GM18498 (cell line): ENCODE measurements around the gene PPP6R2.

Source experiments
- ATAC-seq: cut with Tn5 transposase; IDR thresholded peaks from one replicate; pipeline ENCODE4 v1.9.1; 2021; ENCODE audit warnings: mild to moderate bottlenecking, moderate library complexity; ENCODE audit not compliant: unreplicated experiment

The PPP6R2 gene

DNA sequence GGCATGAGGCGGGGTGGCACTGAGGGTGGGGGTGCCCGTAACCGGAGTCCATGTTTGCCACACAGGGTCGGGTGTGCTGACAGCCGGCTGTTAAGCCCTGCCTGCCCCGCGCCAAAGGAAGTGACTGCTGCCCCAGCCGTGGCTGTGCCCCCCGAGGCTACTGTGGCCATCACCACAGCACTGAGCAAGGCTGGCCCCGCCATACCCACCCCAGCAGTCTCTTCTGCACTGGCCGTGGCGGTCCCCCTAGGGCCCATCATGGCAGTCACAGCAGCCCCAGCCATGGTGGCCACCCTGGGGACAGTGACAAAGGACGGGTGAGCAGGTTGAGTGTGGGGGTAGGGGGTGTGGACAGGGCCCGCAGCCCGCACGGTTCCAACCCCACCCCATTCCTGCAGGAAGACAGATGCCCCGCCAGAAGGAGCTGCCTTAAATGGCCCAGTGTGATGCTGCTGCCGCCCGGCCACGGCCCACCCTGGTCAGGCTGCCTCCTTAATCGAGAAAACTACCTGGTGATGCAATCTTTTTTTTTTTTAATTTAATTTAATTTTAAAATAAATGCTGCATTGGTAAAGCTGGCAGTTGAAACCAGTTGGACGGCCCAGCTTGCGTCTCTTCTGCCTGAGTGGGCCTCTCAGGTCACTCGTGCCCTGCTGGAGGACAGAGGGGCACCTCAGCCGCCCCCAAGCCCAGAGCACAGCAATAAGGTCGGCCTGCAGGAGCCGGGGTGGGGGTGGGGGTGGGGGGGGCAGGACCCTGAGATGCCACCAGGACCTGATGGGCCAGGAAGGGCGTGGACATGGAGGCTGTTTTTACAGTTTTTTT is 100.9 kb downstream of the PPP6R2 start:
- no peak for ATAC-seq

DNA sequence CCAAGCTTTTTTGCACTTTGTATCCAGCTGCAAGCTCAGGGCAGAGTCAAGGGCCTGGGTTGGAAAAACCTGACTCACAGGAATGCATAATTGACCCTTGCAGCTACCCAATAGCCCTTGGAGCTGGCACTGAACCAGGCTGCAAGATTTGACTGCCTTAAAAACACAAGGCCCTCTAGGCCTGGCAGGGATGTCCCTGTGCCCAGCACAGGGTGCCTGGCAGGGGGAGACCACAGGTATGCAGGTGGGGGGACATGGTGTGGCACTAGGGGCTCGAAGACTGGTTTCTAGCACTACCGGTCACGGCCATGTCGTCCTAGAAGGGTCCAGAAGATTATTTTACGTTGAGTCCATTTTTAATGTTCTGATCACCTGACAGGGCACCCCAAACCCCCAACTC is 101.5 kb downstream of the PPP6R2 start:
- ATAC-seq: no peak

DNA sequence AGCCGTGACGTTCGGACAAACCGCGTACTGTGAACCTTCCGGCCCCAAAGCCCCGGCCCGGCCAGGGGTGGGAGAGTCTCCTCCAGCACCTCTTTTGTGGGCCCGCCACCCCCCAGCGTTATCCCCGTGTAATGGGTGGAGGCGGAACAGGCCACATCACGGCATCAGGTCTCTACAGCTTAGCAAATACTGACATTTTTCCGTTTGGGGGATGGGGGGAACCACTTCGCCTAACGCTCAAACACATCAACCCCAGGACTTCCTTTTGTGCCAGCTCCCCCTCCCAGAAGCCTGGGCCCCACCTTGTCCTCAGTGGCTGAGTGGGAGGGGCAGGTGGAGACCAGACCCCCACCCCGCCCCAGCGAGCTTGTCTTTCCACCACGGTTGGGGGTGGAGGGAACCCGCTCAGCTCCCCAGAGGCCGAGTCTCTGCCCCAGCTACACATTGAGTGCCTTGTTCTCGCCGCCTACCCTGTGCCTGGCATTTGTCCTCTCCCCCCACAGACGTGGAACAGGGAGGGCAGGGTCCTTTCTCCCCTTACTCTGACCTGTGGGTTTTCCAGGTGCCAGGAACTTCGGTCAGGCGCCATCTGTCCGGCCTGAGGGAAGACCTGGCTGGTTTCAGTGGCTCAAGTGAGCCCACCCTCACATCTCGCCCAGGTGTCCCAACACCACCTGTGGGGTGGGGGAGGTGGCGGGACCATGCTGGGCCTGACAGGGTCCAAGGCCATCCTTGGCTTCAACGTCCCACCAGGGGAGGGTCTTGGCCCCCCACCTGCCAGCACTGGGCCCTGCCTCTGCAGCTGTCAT is 102.1 kb downstream of the PPP6R2 start:
- ATAC-seq: no peak

DNA sequence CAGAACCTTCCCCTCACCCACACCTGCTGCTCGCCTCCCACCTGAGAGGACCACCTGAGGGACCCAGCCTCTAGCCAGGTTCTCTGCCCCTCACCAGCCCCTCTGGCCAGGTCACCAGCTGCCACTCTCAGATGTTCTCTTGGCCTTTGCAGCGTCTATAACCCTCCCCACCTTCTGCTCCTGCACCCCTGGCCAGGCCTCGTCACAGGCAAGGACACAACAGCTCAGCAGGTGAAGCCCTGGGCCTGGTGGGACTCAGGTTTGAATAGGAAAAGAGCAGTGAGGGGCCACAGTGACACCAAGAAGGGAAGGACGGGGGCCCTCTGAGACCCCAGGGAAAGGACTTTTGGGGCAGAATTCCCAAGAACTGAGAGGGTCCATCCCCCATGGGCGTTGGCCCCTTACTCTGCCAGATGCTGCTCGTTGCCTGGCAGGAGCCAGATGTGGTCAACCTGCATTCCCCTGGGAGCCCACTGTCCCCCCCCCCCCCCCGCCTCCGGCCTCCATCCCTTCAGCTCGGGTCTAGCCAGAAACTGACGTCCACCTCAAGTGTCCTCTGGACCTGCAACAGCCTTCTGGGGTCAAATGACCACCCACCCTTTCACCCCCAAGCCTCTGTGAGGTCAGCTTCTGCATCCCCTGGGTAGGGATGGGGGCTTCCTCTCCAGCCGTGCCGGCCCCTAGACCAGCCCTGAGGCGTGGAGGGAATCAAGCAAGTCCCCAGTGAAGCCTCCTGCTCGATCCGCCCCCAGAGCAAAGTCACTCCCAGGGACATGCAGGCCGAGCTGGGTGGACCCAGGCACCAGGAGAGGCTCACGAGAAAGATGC is 103.0 kb downstream of the PPP6R2 start:
- no peak for ATAC-seq

DNA sequence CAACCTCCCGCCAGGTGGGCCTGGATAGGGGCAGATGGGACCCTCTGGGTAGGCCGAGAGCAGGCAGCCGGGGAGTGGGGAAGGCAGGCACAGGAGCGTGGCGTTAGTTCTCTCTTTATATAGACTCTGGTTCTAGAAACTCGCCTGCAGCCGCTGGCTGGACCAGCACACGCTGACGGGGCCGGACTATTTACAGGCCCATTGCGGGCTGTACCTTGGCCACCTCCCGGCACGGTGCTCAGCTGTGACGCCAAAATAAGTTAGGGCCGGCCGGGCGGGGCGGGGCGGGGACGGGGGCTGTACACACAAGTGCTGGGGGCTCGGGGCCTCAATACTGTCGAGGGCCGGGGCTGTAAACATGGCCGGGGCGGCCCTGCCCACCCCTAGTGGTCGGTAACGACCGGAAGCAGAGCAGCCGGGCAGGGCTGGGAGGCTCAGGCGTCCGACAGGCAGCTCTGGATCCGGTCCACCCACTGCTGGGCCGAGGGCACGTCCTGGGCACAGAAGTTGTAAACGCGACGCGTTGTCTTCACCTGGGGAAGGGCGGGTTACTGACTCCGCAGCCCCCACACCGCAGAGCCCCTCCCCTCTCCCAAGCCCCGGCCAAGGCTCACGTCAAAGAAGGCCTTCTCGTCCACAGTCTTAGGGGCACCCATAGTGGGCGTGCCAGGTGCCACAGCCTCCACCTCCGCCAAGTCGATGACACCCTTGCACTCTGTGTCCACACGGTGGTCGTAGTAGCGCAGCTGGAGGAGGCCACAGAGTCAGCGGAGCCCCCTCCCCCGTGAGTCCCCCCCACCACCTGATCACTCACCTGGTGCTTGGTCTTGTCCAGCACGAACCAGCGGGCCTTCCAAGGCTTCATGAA is 103.8 kb downstream of the PPP6R2 start:
- no peak for ATAC-seq

DNA sequence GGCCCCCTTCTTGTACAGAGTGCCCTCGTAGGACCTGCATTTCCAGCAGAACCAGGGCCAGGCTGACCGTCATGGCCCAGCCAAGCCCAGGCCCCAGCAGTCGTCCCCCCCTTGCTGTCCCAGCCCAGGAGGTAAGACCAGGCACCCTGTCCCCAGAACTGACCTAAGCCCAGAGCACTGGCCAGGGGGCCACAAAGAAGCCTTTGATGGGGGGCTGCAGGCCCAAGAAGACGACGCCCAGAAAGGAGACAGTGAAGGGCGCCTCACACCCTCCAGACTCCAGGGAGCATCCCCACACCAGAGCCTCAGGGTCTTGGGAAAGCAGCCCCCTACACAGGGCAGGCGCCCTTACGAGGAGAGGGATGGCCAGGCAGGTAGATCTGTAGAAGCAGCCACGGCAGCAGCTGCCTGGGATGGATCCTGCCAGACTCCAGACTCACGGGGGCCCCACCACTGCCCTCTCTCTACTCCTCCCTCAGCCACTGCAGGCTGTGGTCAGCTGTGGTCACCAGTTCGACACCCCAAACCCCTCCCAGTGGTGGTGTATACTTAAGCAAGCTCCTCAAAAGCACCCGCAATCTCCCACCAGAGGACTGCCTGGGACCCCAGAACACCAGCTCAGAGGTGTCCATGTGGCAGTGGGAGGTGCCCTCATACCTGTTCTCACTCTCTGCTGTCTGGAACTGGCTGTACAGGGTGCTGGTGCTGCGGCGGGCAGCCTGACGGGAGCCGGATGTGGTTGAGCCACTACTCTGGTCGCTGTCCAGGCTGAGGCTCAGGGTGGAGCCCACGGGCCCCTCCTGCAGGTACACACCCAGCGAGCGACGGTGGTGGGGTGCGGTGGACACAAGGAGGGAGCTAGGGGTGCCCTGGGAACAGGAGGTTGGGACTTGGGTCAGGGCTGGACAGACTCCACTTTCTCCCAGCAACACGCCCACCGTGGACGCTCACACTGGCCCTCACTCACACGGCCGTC is 104.7 kb downstream of the PPP6R2 start:
- ATAC-seq: no peak

DNA sequence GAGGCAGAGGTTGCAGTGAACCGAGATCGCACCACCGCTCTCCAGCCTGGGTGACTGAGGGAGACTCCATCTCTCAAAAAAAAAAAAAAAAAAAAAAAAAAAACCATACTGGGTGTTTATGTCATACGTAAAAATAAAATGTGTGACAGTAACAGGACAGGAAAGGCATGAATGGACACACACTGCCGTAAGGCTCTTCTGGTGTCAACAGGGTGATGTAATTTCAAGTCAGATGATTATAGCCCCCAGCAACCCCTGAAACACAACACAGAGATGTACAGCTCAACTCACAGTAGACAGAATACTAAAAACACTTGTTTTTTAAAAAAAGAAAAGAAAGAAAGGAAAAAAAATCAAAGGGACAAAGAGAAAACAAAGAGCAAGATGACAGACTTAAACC is 109.5 kb downstream of the PPP6R2 start:
- ATAC-seq: no peak

DNA sequence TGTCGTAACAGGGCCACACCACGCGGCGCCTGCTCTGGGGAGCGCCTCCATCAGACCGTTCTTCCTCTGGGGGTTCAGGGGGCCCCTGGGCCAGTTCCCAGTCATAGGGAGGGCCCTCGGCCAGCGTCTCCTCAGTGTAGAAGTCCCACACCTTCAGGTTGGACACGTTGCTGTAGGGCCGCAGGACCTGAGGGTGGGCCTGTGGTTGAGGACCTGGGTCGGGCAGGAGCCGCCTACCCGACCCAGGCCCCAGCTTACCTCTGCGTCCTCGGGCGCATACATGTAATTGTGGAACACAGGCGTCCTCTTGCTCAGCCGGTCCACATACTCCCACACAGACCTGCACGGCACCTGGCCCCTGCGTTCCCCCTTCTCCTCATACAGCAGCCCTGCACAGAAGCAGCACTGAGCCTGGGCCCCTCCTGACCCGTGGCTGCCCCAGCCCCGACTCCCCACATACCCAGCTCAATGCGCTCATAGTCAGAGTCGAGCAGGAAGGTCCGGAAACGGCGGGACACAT is 111.5 kb downstream of the PPP6R2 start:
- no peak for ATAC-seq

DNA sequence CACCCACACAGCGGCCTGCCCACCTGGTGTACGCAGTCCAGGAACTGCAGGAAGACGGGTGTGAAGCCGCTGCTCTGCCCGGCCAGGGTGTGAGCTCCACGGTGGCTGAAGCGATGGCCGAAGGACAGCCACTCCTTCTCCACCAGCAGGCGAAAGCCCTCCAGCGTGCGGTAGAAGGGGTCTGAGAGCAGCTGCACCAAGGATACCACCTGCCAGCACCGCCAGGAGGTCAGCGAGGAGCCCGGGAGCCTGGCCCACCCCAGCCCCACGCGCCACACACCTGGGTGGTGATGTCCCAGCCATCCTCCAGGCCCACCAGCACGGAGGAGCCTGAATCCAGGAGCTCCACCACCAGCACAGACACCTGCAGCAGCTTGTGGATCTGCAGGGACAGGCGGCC is 112.1 kb downstream of the PPP6R2 start:
- no peak for ATAC-seq

DNA sequence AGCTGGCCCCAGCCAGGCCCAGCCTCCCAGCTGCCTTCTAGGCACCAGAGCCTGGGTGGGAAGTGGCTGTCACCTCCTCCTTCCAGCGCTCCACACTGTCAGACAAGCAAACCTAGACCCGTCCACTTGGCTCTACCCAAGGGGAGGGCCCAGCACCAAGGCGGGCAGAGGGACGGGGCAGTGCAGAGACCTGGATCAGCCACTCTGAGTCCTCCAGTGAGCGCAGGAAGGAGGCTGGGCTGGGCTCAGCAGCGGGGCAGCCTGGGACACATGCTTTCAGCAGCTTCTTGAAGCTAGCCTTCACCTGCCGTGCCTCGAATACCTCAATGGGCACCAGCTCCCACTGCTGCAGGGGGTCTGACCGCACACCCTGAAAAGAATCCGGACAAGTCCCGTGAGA is 112.9 kb downstream of the PPP6R2 start:
- ATAC-seq: no peak

DNA sequence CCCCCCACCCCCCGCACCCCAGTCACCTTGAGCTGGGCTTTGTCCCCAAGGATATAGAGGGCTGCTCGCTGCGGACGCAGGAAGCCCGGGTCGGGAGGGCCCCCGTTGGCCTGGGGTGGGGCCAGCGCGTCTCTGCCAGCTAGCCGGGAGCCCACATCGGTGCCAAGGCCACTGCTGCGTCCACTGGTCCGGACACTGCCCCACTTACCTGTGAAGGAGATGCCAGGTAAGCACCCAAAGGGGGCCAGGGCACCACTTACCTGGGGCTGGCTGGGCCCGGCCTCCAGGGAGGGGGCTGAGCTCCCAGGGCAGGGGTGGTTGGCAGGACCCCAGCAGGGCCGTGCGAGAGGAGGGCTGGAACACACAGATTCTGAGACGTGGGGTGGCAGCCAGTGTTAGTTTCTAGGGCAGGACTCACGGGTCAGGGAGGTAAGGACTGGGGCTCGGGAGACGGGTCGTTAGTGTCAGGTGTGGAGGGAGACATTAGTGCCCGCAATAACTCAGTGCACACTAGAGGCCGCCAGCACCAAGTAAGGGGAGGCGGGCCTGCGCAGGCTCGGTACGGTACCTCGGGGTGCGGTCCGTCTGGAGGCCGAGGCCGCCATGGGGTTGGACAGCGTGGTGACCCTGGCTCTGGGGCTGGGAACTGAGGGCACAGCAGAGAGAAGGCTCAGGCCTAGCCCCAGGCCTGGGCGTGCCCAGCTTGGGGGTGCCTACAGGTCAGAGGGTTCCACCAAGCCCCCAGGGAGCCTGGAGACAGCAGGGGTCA is 113.5 kb downstream of the PPP6R2 start:
- no peak for ATAC-seq

DNA sequence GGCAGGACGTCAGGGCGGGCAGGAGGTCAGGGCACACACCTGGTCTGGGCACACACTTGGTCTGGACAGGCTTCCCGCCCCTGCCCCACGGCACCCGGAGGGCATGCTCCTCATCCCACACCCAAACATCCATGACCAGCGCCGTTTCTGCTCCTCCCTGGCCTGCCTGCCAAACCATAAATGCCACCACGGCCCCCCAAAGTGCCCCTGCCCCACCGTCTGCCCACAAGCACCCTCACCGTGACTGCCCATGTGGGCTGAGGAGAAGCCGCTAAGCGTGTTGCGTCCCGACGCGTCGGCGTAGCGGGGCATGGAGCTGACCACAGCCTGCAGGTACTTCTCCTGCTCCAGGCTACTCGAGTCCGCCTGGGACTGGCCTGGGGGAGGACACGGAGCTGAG is 115.9 kb downstream of the PPP6R2 start:
- ATAC-seq: no peak

DNA sequence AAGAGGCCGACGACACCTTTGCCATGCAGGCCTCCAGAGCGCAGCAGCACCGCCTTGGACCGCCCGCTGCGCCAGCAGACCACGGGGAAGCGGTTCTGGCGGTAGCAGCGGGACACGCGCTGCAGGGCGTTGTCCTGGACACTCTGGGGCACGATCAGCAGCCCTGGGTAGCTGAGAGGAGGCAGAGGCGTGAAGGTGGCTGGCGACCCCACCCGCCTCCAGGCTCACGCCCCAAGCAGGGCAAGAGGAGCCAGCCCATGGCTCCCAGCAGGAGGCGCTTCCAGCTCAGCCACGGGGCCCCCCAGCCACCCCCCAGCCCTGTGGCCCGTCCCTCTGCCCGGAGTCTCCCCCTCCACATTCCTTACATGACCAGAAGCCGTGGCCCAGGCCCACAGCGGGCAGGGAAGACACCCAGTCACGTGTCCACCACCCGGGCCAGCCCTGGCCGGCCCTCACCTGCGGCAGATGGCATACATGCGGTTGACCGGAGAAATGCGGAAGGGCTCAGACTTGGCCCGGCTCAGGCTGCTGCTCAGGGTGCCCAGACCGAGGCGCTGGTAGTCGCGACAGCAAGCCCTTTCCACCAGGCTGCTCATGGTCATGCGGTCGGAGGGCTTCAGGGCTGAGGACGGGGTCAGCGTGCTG is 116.5 kb downstream of the PPP6R2 start:
- no peak for ATAC-seq

DNA sequence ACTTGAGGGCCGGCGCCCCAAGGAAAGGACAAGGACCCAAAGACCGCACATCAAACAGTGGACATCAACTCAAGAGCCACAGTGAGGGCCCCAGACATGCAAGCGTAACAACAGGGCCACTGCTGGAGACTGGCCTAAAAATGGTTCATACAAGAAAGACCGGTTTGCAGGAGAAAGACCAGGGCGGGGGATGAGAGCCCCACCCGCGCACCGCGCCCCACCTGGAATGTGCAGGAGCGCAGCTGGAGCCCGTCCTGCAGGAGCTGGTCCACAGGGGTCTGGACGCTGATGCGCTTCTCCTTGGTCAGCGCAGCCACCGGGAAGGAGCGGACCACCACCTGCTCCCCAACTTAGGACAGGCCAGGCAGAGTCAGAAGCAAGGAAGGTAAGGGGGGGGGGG is 117.8 kb downstream of the PPP6R2 start:
- no peak for ATAC-seq

DNA sequence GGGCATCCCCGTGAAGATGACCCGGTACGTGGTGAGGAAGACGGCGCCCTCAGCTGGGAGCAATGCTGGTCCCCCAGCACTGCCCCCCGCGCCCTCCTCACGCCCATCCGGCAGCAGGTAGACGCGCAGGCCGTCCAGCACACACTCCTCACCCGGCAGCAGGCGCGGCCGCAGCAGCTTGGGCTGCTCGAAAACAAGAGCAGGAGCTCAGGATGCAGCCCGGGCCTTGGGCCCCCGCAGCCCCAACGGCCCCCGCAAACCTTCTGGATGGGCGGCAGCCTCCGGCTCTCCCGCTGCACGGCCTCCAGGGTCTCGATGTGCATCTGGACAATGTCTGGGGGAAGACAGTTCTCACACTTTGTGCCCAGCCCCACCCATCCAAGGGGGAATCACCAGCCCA is 118.4 kb downstream of the PPP6R2 start:
- no peak for ATAC-seq

DNA sequence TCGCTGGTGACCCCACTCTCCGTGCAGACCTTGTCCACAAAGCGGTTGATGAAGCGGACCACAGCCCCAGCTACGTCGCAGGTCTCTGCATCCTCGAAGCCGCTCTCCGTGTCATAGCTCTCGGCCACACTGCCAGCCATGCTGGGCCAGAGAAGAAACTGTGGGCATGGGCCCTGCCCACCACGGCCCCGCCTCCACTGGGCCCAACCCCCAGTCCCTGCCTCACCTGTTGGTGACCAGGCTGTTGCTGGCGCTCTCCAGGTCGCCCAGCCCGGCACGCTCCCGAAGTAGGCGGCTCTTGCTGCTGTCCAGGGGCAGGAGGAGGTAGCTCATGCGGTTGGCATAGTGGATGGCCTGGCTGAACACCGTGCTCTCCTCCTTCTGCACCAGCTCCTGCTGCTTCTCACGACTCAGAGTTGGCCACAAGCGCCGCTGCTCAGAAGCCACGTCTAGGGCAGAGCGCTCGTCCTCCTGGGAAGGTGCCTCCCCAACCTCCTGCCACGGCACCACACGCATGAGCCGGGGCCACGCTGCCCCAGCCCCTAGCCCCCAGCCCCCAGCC is 118.9 kb downstream of the PPP6R2 start:
- no peak for ATAC-seq

DNA sequence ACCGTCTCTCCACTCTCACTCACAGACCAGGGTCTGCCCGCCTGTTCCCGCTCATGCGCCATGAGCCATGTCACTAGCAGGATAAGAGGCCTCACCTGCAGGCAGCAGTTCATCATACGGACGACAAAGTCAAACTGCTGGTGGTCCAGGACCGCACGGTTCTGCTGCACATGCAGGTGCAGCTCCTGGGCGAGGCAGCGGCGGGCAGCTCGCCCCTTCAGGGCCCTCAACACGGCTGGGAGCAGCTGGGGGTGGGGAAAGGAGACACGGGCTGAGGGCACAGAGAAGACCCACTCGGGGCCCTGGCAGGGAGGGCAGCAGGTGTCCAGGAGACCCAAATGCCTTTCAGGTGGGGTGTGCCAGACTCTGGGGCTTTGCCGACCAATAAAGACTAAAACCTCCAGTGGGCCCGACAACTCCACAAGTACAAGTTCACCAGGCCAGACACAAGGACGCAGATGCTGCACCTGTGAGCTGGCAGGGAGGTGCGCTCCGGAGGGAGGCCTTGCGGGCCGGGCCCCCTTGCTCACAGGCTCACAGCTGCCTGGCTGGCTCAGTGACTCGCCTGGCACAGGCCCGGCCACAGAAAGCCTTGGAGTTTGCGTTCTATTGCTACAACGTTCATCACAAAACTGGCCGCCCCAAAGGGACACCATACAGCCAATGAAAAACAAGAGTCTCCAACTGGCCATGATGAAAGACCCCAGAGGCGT is 120.2 kb downstream of the PPP6R2 start:
- no peak for ATAC-seq
